Stomach (tissue), 9 donors: ENCODE measurements around the gene HDLBP. TPM values are rescaled to one million over a fixed set of nuclear protein-coding genes. Genes with fewer than 3 reads are reported as not detected.

Source experiments
- DNase-seq, 2 donors: peaks; one replicate each; pipeline versions ENCODE4 v3.0.0 to v3.0.0-alpha.2; 2013 to 2019
- H3K27ac ChIP-seq, 5 donors: fragments of 200-600 bp in 4 of 5; sonication (generic) in 4 of 5; one replicate each; pipeline ENCODE4 v1.5.1; 2013 to 2019; ENCODE audit warnings: mild to moderate bottlenecking in 1 of 5, moderate library complexity in 1 of 5
- H3K27me3 ChIP-seq, 3 donors: fragments of 200-600 bp; sonication (generic); one replicate each; pipeline ENCODE4 v1.5.1; 2017 to 2019; ENCODE audit warnings: mixed run types in 1 of 3
- H3K36me3 ChIP-seq, 4 donors: fragments of 200-600 bp; sonication (generic); 1 replicate in 3 of 4; 2 replicates in 1 of 4; pipeline ENCODE4 v1.5.1; 2016 to 2019
- H3K4me1 ChIP-seq, 4 donors: fragments of 200-600 bp; sonication (generic); one replicate each; pipeline ENCODE4 v1.5.1; 2016 to 2019
- H3K4me3 ChIP-seq, 4 donors: fragments of 200-600 bp; sonication (generic) in 3 of 4; one replicate each; pipeline ENCODE4 v1.5.1; 2016 to 2019; ENCODE audit warnings: mild to moderate bottlenecking in 1 of 4
- H3K9me3 ChIP-seq, 4 donors: fragments of 200-600 bp; sonication (generic); one replicate each; pipeline ENCODE4 v1.5.1; 2016 to 2019
- EP300 ChIP-seq: sonication (generic); formaldehyde crosslinking; IDR thresholded peaks from one replicate; pipeline ENCODE4 v1.6.1; 2017; ENCODE audit warnings: antibody characterized with exemption
- POLR2A ChIP-seq, 4 donors: fragments of 450-650 bp; IDR thresholded peaks; one replicate each; pipeline ENCODE4 v1.6.1; 2016; ENCODE audit warnings: antibody characterized with exemption in 4 of 4, control low read depth in 2 of 4, mild to moderate bottlenecking in 1 of 4, moderate library complexity in 1 of 4
- POLR2AphosphoS5 ChIP-seq, 3 donors: sonication (generic); formaldehyde crosslinking; IDR thresholded peaks; one replicate each; pipeline ENCODE4 v1.6.1; 2016; ENCODE audit warnings: antibody characterized with exemption in 3 of 3
- WGBS, 5 donors: extraction: QIAGEN DNeasy Blood & Tissue Kit in 3 of 5; methylation state at CpG; one replicate each; pipeline versions ENCODE4 v1.1.5 to v1.1.7; 2013 to 2018; 5-methylcytosine and 5-hydroxymethylcytosine counted together
- intact Hi-C: fragments of 100-400 bp; cut with DNase I; formaldehyde crosslinking; loops from one replicate; pipeline ENCODE4 v1.15.1; 2023; ENCODE audit warnings: low total_unique reads
- polyA plus RNA-seq, 3 donors: library from polyadenylated mRNA; stranded (reverse); fragments of 200-250 nt; gene quantifications; one replicate each; pipeline ENCODE4 v1.2.3, GENCODE V29; 2013
- total RNA-seq, 5 donors: library from RNA; depleted of rRNA; stranded (reverse); fragments of >200 nt; gene quantifications; one replicate each; pipeline versions ENCODE4 v1.1.0 to v1.2.3, GENCODE V29; 2014 to 2016
- TF ChIP-seq, protein P1 (sequence below), 7 experiments: fragments of 450-650 bp in 4 of 7; fragments of 200-600 bp in 3 of 7; sonication (generic) in 3 of 7; IDR thresholded peaks; one replicate each; pipeline ENCODE4 v1.5.1; 2016 to 2019; ENCODE audit warnings: antibody characterized with exemption in 7 of 7, control low read depth in 2 of 7, mild to moderate bottlenecking in 1 of 7
- donor health status: healthy with polysubstance abuse.
- donor health status: Bipolar disorder and iron deficiency.
- donor health status: healthy.

HDLBP gene
- total and polyA plus RNA-seq, 8 donors, result 171 to 752 (median 397) TPM

DNA sequence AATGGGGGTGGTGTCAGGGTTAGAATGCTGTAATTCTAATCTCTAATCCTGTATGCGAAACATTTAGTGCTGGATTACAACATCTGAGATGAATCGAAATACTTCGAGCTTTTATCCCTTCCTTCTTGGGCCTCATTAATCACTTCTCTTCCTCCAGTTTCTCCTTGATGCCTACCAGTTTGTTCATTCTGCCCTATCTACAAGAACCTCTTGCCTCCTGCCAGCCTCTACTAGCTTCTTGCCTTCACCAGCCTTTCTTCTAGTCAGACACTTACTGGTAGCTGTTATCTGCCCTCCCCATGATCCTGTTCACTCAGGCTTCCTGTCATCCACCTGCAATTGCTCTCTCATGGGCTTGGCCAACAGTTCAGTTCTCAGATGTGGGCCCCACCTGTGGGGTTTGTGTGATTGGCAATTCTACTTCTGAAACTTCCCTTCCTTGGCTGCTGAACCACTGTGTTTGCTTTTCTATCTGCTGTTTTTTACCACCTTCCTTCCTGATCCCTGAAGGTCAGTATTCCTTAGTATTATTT, 25.2 kb upstream of the HDLBP start:
- peak in 1 of 2 donors; percentile 28 for DNase-seq
- Histone ChIP-seq H3K9me3 (no peaks in the 10 kb centered on the region), H3K27ac (peak overlapping the region in 4 of 5 donors; percentile 30 to 61 (median 47)), H3K4me1 (peaks cover 5 to 27% (median 15%) of the 10 kb centered on the region in 4 donors), H3K4me3 (no peak overlapping the region), H3K36me3 (peaks cover 59 to 95% (median 95%) of the 10 kb centered on the region in 4 donors), H3K27me3 (no peaks in the 10 kb centered on the region)
- intact Hi-C loops, result no loop called here
- no peak for TF ChIP-seq POLR2AphosphoS5 (IDR thresholded peaks at IDR 0.05)
- TF ChIP-seq, protein P1, sequence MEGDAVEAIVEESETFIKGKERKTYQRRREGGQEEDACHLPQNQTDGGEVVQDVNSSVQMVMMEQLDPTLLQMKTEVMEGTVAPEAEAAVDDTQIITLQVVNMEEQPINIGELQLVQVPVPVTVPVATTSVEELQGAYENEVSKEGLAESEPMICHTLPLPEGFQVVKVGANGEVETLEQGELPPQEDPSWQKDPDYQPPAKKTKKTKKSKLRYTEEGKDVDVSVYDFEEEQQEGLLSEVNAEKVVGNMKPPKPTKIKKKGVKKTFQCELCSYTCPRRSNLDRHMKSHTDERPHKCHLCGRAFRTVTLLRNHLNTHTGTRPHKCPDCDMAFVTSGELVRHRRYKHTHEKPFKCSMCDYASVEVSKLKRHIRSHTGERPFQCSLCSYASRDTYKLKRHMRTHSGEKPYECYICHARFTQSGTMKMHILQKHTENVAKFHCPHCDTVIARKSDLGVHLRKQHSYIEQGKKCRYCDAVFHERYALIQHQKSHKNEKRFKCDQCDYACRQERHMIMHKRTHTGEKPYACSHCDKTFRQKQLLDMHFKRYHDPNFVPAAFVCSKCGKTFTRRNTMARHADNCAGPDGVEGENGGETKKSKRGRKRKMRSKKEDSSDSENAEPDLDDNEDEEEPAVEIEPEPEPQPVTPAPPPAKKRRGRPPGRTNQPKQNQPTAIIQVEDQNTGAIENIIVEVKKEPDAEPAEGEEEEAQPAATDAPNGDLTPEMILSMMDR (IDR thresholded peaks at IDR 0.05), result no peak
- TF ChIP-seq POLR2A (IDR thresholded peaks at IDR 0.05), result no peak
- no peak for TF ChIP-seq EP300
- 72 to 90% (median 85%) methylated on average over 3 of the region's 3 CpGs for WGBS, 5 donors

DNA sequence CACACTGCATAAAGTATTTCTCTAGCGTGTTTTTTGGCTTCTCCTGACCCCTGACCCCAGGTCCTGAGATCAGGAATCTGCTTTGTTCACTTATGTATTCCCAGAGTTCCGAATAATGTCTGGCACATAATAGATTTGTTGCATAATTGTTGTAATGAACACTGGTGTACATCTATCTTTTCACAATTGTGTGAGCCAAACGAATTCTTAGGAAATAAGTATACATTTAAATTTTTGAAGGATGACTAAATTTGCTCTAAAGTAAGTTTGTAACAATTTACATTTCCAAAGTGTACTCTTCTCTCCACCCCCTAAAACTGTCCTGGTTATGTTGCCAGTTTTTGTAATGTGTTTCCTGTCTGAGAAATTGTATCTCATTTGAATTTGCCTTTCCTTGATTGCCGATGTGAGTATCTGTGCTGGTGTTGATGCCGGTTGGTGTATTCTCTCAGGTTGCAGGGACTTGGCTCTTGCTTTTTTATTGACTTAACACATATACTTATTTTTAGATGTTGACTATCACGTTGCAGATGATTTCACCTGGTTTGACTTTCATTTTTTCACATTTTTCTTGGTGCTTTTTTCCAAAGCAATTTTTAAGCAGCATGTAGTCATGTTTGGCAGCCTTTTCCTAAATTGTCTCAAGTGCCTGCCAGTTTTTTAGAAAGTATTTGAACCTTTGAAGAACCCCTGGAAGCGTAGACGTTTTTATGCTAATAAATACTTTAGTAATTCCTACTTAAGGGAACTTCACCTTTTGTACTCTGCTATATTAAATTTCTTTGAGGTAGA, 24.6 kb upstream of the HDLBP start:
- Histone ChIP-seq H3K9me3 (no peaks in the 10 kb centered on the region), H3K36me3 (peaks cover 56 to 95% (median 95%) of the 10 kb centered on the region in 4 donors), H3K4me3 (no peak overlapping the region), H3K4me1 (peaks cover 5 to 27% (median 15%) of the 10 kb centered on the region in 4 donors), H3K27ac (peak overlapping the region in 3 of 5 donors; percentile 30 to 61 (median 56)), H3K27me3 (no peaks in the 10 kb centered on the region)
- TF ChIP-seq, protein P1 (IDR thresholded peaks at IDR 0.05), result no peak
- TF ChIP-seq POLR2A (IDR thresholded peaks at IDR 0.05) (no peak), EP300 (no peak), POLR2AphosphoS5 (IDR thresholded peaks at IDR 0.05) (no peak)
- no peak for DNase-seq
- WGBS, 5 donors, result 47 to 60% (median 52%) methylated on average over 8 of the region's 8 CpGs
- intact Hi-C loops, result no loop called here

GRCh38 chr2:241334813-241335212, 19.3 kb upstream of the HDLBP start:
- Histone ChIP-seq H3K27me3 (no peaks in the 10 kb centered on the region), H3K36me3 (peaks cover 29 to 80% (median 69%) of the 10 kb centered on the region in 4 donors), H3K4me1 (peaks cover 5 to 22% (median 15%) of the 10 kb centered on the region in 4 donors), H3K9me3 (no peaks in the 10 kb centered on the region), H3K27ac (no peak overlapping the region), H3K4me3 (no peak overlapping the region)
- TF ChIP-seq, protein P1 (IDR thresholded peaks at IDR 0.05), result no peak
- TF ChIP-seq EP300 (no peak), POLR2AphosphoS5 (IDR thresholded peaks at IDR 0.05) (no peak), POLR2A (IDR thresholded peaks at IDR 0.05) (no peak)
- WGBS, 5 donors, result 46 to 69% (median 52%) methylated on average over 2 of the region's 2 CpGs
- intact Hi-C loops, result no loop called here
- DNase-seq, result no peak

- 75 to 92% (median 86%) methylated on average over 4 of the region's 4 CpGs for WGBS, 5 donors
Measured at GRCh38 chr2:241330616-241330981, 15.1 kb upstream of the HDLBP start.

More at GRCh38 chr2:241330616-241330981, 15.1 kb upstream of the HDLBP start:
- Histone ChIP-seq H3K4me3 (no peak overlapping the region), H3K4me1 (peaks cover 0 to 37% (median 22%) of the 10 kb centered on the region in 4 donors), H3K27me3 (no peaks in the 10 kb centered on the region), H3K27ac (peak overlapping the region in 2 of 5 donors; percentile 26 to 55), H3K36me3 (peaks cover 10 to 84% (median 70%) of the 10 kb centered on the region in 4 donors), H3K9me3 (no peaks in the 10 kb centered on the region)
- no peak for DNase-seq
- TF ChIP-seq POLR2A (IDR thresholded peaks at IDR 0.05), result no peak
- TF ChIP-seq EP300, result no peak
- TF ChIP-seq, protein P1 (IDR thresholded peaks at IDR 0.05), result no peak
- intact Hi-C loops, result no loop called here
